GM18867 (cell line): ENCODE results near the gene DTX1.
"Not testable (repeated sequence)": the region's sequence is repeated elsewhere in the genome, so short reads cannot be mapped to it uniquely, and the experiment has no call there.

Source experiments
- ATAC-seq: cut with Tn5 transposase; IDR thresholded peaks from one replicate; pipeline ENCODE4 v1.9.1; 2021; ENCODE audit warnings: mild to moderate bottlenecking, moderate library complexity; ENCODE audit not compliant: unreplicated experiment

Gene DTX1

DNA sequence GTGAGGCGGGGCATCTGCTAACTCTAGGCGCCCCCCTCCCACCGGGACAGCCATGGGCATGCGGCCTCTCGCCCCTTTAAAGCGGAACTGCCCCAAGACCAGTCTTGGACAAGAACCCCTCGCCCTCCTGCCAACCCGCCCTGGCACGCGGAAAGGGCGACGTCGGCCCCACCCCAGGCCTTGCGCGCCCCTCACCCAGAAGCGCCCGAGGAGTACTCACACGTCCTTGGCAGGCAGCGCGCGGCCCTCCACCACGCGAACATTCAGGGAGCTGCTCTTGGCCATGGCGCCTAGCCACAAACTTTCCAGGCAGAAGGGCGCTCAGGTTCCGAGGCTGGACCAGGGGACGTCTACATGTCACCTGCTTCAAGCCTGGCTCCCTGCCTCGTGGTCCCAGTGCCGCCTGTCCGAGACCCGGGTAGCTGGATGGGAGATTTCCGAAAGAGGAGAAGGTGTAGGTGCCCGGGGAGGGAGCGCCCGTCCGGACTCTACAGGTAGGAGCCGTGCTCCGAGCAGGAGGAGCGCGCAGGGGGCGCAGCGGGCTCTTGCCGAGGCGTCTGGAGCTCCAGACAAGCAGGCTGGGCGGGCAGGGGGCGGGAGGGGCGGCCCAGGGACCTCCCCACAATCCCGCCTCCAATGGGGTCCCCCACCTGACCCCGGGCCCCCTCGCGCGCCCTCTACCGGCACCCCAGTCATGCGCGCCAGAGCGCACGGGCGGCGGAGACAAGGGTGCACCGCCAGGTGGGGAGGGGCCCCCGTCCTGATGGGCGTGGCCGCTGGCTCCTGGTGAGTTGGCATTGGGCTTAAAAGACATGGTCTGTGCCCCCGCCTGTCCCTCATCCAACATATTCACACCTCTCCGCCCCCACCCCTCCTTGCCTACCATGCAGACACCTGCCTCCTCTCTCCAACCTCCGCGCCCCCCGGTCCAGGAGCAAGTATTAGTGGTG is 78.9 kb downstream of the DTX1 start, which contains the start of gene RASAL1:
RASAL1 (minus strand) TSS at position 584 of the 950 bp plus-strand sequence; CDS start at position 285, 299 bp downstream.
- peak; percentile 45 for ATAC-seq

GRCh38 chr12:113136128-113136989 is 79.8 kb downstream of the DTX1 start:
- peak; percentile 10 for ATAC-seq

- ATAC-seq: no peak
Measured at GRCh38 chr12:113136990-113137511, 80.5 kb downstream of the DTX1 start.

DNA sequence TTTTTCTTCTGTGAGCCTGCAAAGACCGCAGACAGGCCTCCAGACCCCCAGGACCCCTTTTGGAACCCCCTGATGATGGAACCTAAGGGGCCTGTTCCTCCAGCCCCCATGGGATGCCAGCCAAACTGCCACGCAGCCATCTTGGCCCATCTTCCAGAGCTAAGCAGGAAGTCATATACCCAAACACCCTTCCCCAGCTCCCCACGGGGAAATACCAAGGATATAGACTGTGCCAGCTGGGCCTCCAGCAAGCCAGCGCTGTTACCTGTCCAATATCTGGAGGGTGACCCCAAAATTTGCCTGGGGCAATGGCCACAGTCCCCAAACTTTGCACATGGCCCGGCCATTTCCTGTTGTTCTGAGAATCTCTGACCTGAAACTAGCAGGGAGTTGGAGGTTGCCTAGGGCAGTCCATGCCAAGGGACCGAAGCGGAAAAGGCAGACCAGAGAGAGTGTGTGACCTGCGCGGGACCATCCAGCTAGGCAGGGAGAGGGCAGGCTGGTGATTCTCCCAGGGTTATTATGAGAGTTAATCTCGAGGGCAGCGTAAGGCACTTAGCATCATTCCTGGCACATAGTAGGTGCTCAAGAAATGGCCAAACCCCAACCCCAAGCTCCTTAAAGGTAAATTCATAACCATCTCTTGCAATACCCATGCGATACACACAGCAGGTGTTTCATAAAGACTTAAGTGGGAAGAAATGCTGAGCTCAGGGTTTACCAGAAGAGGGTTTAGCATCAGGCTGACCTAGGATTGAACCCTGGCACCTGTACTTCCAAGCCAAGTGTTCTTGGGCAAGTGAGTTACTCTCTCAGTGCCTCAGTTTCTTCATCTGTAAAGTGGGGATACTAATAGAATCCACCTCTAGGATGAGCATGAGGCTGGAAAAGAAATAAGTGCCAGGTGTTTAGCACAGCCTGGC is 81.6 kb downstream of the DTX1 start:
- no peak for ATAC-seq

DNA sequence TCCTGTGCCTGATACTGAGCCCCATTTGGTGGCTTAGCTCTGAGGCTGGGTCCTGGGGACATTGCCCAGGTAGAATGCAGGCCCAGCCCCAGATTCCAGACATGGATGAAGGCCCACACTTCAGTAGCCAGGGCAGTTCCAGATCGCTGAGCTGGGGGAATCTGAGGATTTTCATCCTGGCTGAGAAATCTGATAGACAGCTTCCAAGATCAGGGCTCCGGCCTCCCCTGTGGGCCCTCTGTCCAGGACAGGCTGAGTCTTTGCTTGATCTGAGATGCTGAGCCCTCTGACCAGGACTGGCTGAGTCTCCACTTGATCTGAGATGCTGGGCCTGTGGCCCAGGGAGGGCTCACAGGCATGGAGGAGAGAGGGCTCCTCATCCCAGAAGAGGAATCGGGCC is 82.3 kb downstream of the DTX1 start:
- ATAC-seq: no peak

GRCh38 chr12:113140706-113141105 is 84.2 kb downstream of the DTX1 start:
- ATAC-seq: no peak

GRCh38 chr12:113141716-113142115 is 85.2 kb downstream of the DTX1 start:
- not testable (repeated sequence) for ATAC-seq

- no peak for ATAC-seq
Measured at GRCh38 chr12:113142173-113142885, 85.8 kb downstream of the DTX1 start.

DNA sequence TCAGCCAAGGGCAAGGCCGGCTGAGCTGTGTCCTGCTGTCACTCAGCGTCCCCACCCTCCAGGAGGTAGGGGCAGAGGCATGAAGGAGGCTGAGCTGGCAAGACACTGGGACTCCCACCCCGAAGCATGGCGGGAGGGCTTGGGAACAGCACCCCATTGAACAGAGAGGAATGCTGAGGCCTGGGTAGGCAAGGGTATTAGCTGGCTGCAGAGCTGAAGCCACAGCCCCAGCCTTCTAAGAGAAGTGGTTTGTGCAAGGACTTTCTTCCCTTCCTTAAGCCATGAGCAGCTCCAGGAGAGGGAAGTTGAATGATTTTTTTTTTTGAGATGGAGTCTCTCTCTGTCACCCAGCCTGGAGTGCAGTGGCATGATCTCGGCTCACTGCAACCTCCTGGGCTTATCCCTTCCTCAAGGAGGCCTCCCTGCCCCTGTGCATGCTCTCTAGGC is 86.4 kb downstream of the DTX1 start:
- no peak for ATAC-seq

GRCh38 chr12:113143959-113144358 is 87.4 kb downstream of the DTX1 start:
- no peak for ATAC-seq

DNA sequence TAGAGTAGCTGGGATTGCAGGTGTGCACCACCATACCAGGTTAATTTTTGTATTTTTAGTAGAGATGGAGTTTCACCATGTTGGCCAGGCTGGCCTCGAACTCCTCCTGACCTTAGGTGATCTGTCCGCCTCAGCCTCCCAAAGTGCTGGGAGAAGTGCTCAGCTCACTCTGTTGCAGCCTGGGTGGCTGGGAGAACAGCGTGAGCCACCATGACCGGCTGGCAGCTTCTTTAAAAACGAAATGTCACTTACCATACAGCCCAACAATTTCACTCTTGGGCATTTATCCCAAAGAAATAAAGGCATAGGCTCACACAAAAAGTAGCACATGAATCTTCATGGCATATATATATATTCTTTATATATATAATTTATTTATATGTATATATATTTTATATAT is 88.3 kb downstream of the DTX1 start:
- no peak for ATAC-seq

DNA sequence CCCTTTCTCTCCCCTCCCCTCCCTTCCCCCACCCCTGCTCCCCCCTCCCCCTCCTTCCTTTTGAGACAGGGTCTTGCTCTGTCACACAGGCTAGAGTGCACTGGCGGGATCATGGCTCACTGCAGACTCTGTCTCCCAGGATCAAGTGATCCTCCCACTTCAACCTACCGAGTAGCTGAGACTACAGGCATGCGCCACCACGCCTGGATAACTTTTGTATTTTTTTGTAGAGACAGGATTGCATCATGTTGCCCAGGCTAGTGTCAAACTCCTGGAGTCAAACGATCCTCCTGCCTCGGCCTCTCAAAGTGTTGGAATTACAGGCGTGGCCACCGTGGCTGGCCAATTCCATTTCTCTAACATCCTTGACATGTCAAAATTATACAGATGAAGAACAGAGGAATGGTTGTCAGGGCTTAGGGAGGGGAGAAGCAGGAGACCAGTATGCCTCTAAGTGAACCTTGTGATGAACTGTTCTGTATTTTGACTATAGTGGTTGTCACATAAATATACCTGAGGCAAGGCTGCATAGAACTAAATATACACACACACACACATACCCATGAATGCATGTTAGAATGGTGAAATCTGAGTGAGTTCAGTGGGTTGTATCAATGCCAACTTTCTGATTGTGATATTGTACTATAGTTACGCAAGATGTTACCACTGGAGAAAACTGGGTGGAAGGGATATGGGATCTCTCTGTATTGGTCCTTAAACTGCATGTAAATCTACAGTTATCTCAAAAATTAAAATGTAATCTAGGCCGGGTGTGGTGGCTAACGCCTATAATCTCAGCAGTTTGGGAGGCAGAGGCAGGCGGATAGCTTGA is 89.4 kb downstream of the DTX1 start:
- ATAC-seq: no peak

GRCh38 chr12:113146999-113147398 is 90.5 kb downstream of the DTX1 start:
- no peak for ATAC-seq
